ENCODE measurements around the gene CABP7.

GRCh38 chr22:29693161-29693560, 26.6 kb upstream of the CABP7 start:
- no peak for TF ChIP-seq CTCF (IDR thresholded peaks at IDR 0.05; ENCODE audit: low read length)
- no peak for TF ChIP-seq EZH2 (IDR thresholded peaks at IDR 0.05; ENCODE audit: borderline replicate concordance, low read length)
